Measurements from ENCODE around the gene HK3. TPM values are rescaled to one million over a fixed set of nuclear protein-coding genes. Genes with fewer than 3 reads are reported as not detected.

HK3 gene
- total RNA-seq, 1 experiment from 2014 or later, result 0.17 TPM

DNA sequence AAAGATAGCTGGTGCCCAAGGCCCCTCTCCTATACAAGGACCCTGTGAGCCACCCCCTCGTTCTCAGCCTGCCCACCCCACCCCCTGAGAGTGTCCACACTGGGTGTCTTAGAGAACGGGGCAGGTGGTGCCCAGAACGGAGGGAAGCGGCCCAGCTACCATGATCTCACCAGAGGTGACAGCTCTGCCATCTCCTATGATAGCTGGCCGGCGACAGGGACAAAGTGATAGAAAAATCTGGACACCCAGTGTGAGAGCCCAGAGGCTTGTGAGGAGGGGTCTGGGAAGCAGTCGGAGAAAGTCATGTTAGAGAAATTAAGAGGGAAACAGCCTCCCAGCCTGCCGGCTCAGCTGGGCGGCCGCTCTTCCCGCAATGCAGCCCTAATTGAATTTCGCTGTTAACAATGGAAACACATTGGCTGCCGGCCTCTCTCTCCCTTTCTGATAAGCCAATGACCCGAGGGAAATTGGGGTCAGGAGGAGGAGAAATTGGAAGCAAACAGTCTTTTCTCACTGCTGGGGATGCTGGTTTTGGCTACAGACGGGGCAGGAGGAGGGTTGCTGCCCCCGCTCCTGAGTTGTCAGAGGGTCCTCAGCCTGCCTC, 32.3 kb downstream of the HK3 start (continued):
- no peak for TF ChIP-seq ARID4B (CRISPR knock-in tag; IDR thresholded peaks at IDR 0.05; ENCODE audit: borderline replicate concordance)
- TF ChIP-seq ZNF138 (CRISPR knock-in tag; conservative IDR thresholded peaks at IDR 0.05), result no peak
- TF ChIP-seq, protein P1, sequence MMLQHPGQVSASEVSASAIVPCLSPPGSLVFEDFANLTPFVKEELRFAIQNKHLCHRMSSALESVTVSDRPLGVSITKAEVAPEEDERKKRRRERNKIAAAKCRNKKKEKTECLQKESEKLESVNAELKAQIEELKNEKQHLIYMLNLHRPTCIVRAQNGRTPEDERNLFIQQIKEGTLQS (CRISPR knock-in tag; conservative IDR thresholded peaks at IDR 0.05), result no peak
- TF ChIP-seq, protein P2, sequence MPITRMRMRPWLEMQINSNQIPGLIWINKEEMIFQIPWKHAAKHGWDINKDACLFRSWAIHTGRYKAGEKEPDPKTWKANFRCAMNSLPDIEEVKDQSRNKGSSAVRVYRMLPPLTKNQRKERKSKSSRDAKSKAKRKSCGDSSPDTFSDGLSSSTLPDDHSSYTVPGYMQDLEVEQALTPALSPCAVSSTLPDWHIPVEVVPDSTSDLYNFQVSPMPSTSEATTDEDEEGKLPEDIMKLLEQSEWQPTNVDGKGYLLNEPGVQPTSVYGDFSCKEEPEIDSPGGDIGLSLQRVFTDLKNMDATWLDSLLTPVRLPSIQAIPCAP (CRISPR knock-in tag; IDR thresholded peaks at IDR 0.05), result no peak
- TF ChIP-seq TP53 (CRISPR knock-in tag; IDR thresholded peaks at IDR 0.05), result no peak
- no peak for TF ChIP-seq FOXK1 (CRISPR knock-in tag; IDR thresholded peaks at IDR 0.05)
- TF ChIP-seq, protein P3, sequence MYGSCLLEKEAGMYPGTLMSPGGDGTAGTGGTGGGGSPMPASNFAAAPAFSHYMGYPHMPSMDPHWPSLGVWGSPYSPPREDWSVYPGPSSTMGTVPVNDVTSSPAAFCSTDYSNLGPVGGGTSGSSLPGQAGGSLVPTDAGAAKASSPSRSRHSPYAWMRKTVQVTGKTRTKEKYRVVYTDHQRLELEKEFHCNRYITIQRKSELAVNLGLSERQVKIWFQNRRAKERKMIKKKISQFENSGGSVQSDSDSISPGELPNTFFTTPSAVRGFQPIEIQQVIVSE (CRISPR knock-in tag; IDR thresholded peaks at IDR 0.05; ENCODE audit: borderline replicate concordance), result no peak
- TF ChIP-seq SOX15 (CRISPR knock-in tag; IDR thresholded peaks at IDR 0.05), result no peak
- no peak for TF ChIP-seq MLX (CRISPR knock-in tag; IDR thresholded peaks at IDR 0.05)
- TF ChIP-seq, protein P4, sequence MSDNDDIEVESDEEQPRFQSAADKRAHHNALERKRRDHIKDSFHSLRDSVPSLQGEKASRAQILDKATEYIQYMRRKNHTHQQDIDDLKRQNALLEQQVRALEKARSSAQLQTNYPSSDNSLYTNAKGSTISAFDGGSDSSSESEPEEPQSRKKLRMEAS (CRISPR knock-in tag; IDR thresholded peaks at IDR 0.05), result no peak
- no peak for TF ChIP-seq MYBL2 (CRISPR knock-in tag; IDR thresholded peaks at IDR 0.05)
- no peak for TF ChIP-seq ESRRA (CRISPR knock-in tag; IDR thresholded peaks at IDR 0.05; ENCODE audit: borderline replicate concordance)
- TF ChIP-seq SP1 (CRISPR knock-in tag; conservative IDR thresholded peaks at IDR 0.05), result no peak
- no peak for TF ChIP-seq ZNF232 (CRISPR knock-in tag; IDR thresholded peaks at IDR 0.05)

- no peak for DNase-seq (ENCODE audit: low spot score)
- POLR2A ChIA-PET, result no interaction called here
- H3K9me3 Mint-ChIP-seq, result no peaks in the 10 kb centered on the region
- H3K27me3 Mint-ChIP-seq (ENCODE audit: low read depth), result no peaks in the 10 kb centered on the region; the same call in 1 of the 2 replicates
- no peak overlapping the region for H3K4me3 Mint-ChIP-seq
- no peak for ATAC-seq
- H3K27ac Mint-ChIP-seq, result no peak overlapping the region
- CTCF ChIA-PET, result interaction anchor here (1.3 to 2.9 kb wide), 3 partner anchors 11 to 205 kb away, joined by 3 to 30 read pairs (median 3); no protein-coding TSS in a partner anchor
- peaks cover 33% of the 10 kb centered on the region for H3K4me1 Mint-ChIP-seq
- H3K36me3 Mint-ChIP-seq, result no peaks in the 10 kb centered on the region
- TF ChIP-seq, protein P5, sequence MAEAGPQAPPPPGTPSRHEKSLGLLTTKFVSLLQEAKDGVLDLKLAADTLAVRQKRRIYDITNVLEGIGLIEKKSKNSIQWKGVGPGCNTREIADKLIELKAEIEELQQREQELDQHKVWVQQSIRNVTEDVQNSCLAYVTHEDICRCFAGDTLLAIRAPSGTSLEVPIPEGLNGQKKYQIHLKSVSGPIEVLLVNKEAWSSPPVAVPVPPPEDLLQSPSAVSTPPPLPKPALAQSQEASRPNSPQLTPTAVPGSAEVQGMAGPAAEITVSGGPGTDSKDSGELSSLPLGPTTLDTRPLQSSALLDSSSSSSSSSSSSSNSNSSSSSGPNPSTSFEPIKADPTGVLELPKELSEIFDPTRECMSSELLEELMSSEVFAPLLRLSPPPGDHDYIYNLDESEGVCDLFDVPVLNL (CRISPR knock-in tag; IDR thresholded peaks at IDR 0.05; ENCODE audit: borderline replicate concordance, low read depth), result no peak
- no peak for TF ChIP-seq SOX15 (CRISPR knock-in tag; IDR thresholded peaks at IDR 0.05)
- TF ChIP-seq ZNF219 (CRISPR knock-in tag; IDR thresholded peaks at IDR 0.05; ENCODE audit: borderline replicate concordance), result no peak
- TF ChIP-seq CBFB (CRISPR knock-in tag; IDR thresholded peaks at IDR 0.05; ENCODE audit: low read depth), result no peak
- TF ChIP-seq, protein P6, sequence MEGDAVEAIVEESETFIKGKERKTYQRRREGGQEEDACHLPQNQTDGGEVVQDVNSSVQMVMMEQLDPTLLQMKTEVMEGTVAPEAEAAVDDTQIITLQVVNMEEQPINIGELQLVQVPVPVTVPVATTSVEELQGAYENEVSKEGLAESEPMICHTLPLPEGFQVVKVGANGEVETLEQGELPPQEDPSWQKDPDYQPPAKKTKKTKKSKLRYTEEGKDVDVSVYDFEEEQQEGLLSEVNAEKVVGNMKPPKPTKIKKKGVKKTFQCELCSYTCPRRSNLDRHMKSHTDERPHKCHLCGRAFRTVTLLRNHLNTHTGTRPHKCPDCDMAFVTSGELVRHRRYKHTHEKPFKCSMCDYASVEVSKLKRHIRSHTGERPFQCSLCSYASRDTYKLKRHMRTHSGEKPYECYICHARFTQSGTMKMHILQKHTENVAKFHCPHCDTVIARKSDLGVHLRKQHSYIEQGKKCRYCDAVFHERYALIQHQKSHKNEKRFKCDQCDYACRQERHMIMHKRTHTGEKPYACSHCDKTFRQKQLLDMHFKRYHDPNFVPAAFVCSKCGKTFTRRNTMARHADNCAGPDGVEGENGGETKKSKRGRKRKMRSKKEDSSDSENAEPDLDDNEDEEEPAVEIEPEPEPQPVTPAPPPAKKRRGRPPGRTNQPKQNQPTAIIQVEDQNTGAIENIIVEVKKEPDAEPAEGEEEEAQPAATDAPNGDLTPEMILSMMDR (IDR thresholded peaks at IDR 0.05), result no peak
- TF ChIP-seq, protein P3 (CRISPR knock-in tag; IDR thresholded peaks at IDR 0.05; ENCODE audit: borderline replicate concordance), result no peak
- no peak for TF ChIP-seq ZNF317 (CRISPR knock-in tag; IDR thresholded peaks at IDR 0.05; ENCODE audit: borderline replicate concordance, low read depth)
- TF ChIP-seq, protein P7, sequence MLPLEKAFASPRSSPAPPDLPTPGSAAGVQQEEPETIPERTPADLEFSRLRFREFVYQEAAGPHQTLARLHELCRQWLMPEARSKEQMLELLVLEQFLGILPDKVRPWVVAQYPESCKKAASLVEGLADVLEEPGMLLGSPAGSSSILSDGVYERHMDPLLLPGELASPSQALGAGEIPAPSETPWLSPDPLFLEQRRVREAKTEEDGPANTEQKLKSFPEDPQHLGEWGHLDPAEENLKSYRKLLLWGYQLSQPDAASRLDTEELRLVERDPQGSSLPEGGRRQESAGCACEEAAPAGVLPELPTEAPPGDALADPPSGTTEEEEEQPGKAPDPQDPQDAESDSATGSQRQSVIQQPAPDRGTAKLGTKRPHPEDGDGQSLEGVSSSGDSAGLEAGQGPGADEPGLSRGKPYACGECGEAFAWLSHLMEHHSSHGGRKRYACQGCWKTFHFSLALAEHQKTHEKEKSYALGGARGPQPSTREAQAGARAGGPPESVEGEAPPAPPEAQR (CRISPR knock-in tag; IDR thresholded peaks at IDR 0.05), result no peak
- no peak for TF ChIP-seq GTF2I (CRISPR knock-in tag; conservative IDR thresholded peaks at IDR 0.05)
- TF ChIP-seq MXD4 (CRISPR knock-in tag; IDR thresholded peaks at IDR 0.05; ENCODE audit: borderline replicate concordance), result no peak
These were observed 33.2 kb downstream of the HK3 start for GRCh38 chr5:176865964-176866363.

Measured in WTC11 (cell line).